ENCODE measurements around the gene ITGB6.

Gene ITGB6

GRCh38 chr2:160105366-160105765 is 94.7 kb downstream of the ITGB6 start:
- TF ChIP-seq CTCF (IDR thresholded peaks at IDR 0.05) = no peak

- TF ChIP-seq CTCF (IDR thresholded peaks at IDR 0.05) = no peak
Observed at GRCh38 chr2:160104115-160104514, 96.0 kb downstream of the ITGB6 start.

GRCh38 chr2:160097326-160097725 is 102.7 kb downstream of the ITGB6 start:
- TF ChIP-seq CTCF (IDR thresholded peaks at IDR 0.05) = no peak

- no peak for TF ChIP-seq CTCF (IDR thresholded peaks at IDR 0.05)
Observed at GRCh38 chr2:160096409-160096808, 103.7 kb downstream of the ITGB6 start.

- no peak for TF ChIP-seq CTCF (IDR thresholded peaks at IDR 0.05)
Observed at GRCh38 chr2:160092445-160092844, 107.6 kb downstream of the ITGB6 start.

GRCh38 chr2:160091381-160091780 is 108.7 kb downstream of the ITGB6 start:
- no peak for TF ChIP-seq CTCF (IDR thresholded peaks at IDR 0.05)

GRCh38 chr2:160087854-160088745 is 112.0 kb downstream of the ITGB6 start:
- TF ChIP-seq CTCF (IDR thresholded peaks at IDR 0.05) = peak; percentile 25; the same call in 1 of the 2 replicates

All from LNCAP (cell line).